ENCODE results near the gene SLC41A3. TPM values are rescaled to one million over a fixed set of nuclear protein-coding genes. Genes with fewer than 3 reads are reported as not detected.

SLC41A3 gene
- polyA plus RNA-seq, 2 of the 4 experiments (the other 2 are of a cell fraction) = 18.9 to 24.2 TPM

DNA sequence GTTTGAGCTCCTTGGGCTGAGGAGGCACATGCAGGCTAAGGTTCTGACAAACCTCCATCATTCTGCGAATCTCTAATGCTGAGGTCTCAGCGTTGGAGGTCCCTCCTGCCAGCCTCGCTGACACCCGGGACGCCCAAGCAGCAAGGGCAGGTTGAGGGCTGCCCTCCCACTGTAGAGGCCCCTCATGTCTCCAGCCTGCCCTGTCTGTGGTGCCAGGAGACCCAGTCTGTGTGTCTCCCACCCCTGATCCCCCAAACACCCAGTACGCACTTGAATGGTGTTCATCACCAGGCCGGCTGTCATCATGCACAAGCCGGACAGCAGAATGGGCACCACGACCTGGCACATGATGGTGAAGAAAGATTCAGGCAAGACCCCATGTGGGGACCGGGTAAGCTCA lies 27.8 kb downstream of the SLC41A3 start:
- Histone ChIP-seq H3K9me3 (no peaks in the 10 kb centered on the region), H3K27ac (no peak overlapping the region), H3K4me2 (no peak overlapping the region), H3K4me1 (peaks cover 14% of the 10 kb centered on the region), H3K4me3 (no peak overlapping the region)
- ChIA-PET CTCF (no interaction called here), POLR2A (no interaction called here)
- no CpG with 5 or more reads among the region's 10 CpGs for WGBS (ENCODE audit: missing lambda C conversion rate)
- DNase-seq (ENCODE audit: low read depth in 1 of 2, low spot score in 1 of 2) = no peak
- FAIRE-seq = no peak
- ATAC-seq = no peak
- TF ChIP-seq, protein P1, sequence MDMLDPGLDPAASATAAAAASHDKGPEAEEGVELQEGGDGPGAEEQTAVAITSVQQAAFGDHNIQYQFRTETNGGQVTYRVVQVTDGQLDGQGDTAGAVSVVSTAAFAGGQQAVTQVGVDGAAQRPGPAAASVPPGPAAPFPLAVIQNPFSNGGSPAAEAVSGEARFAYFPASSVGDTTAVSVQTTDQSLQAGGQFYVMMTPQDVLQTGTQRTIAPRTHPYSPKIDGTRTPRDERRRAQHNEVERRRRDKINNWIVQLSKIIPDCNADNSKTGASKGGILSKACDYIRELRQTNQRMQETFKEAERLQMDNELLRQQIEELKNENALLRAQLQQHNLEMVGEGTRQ (IDR thresholded peaks at IDR 0.05) = no peak
- TF ChIP-seq TP53 (CRISPR knock-in tag; IDR thresholded peaks at IDR 0.05) (no peak), ZSCAN20 (CRISPR knock-in tag; IDR thresholded peaks at IDR 0.05) (no peak), CBX8 (IDR thresholded peaks at IDR 0.05) (no peak), HES2 (IDR thresholded peaks at IDR 0.05) (no peak), RCOR1 (IDR thresholded peaks at IDR 0.05; ENCODE audit: low read depth, low read length) (no peak), SMC3 (IDR thresholded peaks at IDR 0.05) (no peak), PBX3 (IDR thresholded peaks at IDR 0.05) (no peak), HMGXB4 (CRISPR knock-in tag; IDR thresholded peaks at IDR 0.05; ENCODE audit: borderline replicate concordance) (no peak), HOXB13 (CRISPR knock-in tag; IDR thresholded peaks at IDR 0.05; ENCODE audit: low read depth) (no peak), MAFK (IDR thresholded peaks at IDR 0.05; ENCODE audit: partially characterized antibody) (no peak), MYC (IDR thresholded peaks at IDR 0.05; ENCODE audit: borderline replicate concordance, low read length) (no peak)

DNA sequence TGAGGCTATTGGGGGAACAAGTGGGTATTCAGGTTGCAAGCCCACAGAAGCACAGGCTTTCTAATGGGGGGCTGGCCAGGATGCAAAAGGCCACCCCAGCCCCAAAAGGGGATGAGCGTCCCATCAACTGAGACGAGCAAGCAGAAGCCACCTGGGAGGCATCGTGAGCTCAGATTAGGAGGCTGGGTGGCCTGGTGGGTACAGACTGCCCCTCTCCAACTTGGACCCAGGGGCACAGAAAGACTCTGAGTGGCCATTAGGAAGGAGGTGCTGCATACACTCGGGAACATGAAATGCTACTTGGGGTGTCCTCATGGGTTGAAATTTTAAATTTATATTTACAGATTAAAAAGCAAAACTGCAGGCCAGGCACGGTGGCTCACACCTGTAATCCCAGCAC lies 29.1 kb downstream of the SLC41A3 start:
- H3K27ac ChIP-seq = no peak overlapping the region
- ChIA-PET CTCF (no interaction called here), POLR2A (no interaction called here)
- H3K4me1 ChIP-seq = peaks cover 14% of the 10 kb centered on the region
- FAIRE-seq (no peak), DNase-seq (ENCODE audit: low read depth in 1 of 2, low spot score in 1 of 2) (no peak), ATAC-seq (no peak)
- H3K9me3 ChIP-seq = no peaks in the 10 kb centered on the region
- TF ChIP-seq RCOR1 (IDR thresholded peaks at IDR 0.05; ENCODE audit: low read depth, low read length) (no peak), EHF (CRISPR knock-in tag; IDR thresholded peaks at IDR 0.05) (no peak), EHMT2 (IDR thresholded peaks at IDR 0.05; ENCODE audit: low read depth) (no peak), HMGXB4 (CRISPR knock-in tag; IDR thresholded peaks at IDR 0.05; ENCODE audit: borderline replicate concordance) (no peak)
- TF ChIP-seq, protein P2, sequence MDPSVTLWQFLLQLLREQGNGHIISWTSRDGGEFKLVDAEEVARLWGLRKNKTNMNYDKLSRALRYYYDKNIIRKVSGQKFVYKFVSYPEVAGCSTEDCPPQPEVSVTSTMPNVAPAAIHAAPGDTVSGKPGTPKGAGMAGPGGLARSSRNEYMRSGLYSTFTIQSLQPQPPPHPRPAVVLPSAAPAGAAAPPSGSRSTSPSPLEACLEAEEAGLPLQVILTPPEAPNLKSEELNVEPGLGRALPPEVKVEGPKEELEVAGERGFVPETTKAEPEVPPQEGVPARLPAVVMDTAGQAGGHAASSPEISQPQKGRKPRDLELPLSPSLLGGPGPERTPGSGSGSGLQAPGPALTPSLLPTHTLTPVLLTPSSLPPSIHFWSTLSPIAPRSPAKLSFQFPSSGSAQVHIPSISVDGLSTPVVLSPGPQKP (IDR thresholded peaks at IDR 0.05; ENCODE audit: low read depth, low read length) = no peak
- no peak overlapping the region for H3K4me2 ChIP-seq
- WGBS (ENCODE audit: missing lambda C conversion rate) = 90% methylated on average over 4 of the region's 5 CpGs
- H3K4me3 ChIP-seq = no peak overlapping the region
